Glomerular visceral epithelial cell (primary cell): ENCODE results near the gene NRSN2.
"Not testable (repeated sequence)": the region's sequence is repeated elsewhere in the genome, so short reads cannot be mapped to it uniquely, and the experiment has no call there.

Experiments
- DNase-seq: peaks from one replicate; pipeline ENCODE4 v3.0.0-alpha.2; 2016; ENCODE audit errors: extremely low spot score

NRSN2 gene

DNA sequence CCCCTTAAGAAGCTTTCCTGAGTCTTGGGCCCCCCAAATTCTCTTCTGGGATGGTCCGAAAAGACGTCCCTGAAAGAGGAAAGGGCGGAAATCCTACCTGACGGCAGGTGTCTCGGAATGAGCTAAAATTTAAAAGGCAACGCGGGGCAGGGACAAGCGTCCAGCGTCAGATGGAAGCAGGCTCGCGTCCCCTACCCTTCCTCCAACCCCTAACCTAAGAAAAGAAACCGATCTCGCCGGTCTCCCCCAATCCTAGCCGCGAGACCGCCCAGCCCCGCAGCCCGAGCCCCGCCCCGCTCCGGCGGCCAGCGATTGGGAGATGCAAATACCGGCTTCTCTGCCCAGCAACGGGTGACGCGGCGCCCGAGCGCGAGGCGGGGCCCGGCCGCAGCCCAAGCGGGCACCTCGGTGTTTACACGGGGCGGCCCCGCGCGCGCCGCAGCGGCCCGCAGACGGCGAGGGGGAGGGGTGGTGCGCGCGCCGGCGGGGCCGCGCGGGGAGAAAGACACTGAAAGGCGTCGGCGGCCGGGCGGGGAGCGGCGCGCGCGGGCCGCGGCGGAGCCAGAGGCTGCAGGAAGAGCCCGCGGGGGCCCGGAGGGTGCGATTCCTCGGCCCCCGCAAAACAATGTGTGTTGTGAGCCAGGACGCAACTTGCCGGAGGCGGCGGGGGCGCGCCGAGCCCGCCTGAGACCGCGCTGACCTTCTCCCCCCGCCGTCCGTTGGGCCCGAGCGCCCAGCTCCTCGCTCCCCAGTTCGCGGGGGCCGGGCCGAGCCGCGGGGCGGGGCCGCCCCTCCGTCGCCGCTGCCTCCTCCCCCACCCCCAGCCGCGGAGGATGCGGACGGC is 21.6 kb upstream of the NRSN2 start, which contains the start of gene SOX12:
Gene SOX12 (plus strand): TSS at position 508 of the 844 bp plus-strand sequence. CDS start 373 bp downstream, outside the sequence.
- DNase-seq = peak; percentile 97

- DNase-seq = peak; percentile 69
Observed at GRCh38 chr20:325889-326644, 20.8 kb upstream of the NRSN2 start.

DNA sequence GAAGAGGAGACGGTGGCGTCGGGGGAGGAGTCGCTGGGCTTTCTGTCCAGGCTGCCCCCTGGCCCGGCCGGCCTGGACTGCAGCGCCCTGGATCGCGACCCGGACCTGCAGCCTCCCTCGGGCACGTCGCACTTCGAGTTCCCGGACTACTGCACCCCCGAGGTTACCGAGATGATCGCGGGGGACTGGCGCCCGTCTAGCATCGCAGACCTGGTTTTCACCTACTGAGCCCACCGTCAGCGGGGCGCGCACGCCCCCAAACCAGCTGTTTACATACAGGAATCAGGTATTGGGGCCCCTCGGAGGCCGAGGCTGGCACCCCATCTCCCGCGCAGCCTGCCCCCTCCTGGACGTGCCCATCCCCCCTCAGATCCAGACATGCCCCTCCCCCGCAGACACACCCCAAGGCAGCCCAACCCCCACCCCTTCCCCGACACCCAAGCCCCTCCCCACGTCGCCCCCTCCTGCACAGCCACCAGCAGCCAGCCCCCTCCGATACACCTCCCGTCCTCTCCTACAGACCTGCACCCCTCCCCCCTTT is 20.2 kb upstream of the NRSN2 start:
- DNase-seq = peak; percentile 59

GRCh38 chr20:327186-328026 is 19.5 kb upstream of the NRSN2 start:
- DNase-seq = peak; percentile 96

DNA sequence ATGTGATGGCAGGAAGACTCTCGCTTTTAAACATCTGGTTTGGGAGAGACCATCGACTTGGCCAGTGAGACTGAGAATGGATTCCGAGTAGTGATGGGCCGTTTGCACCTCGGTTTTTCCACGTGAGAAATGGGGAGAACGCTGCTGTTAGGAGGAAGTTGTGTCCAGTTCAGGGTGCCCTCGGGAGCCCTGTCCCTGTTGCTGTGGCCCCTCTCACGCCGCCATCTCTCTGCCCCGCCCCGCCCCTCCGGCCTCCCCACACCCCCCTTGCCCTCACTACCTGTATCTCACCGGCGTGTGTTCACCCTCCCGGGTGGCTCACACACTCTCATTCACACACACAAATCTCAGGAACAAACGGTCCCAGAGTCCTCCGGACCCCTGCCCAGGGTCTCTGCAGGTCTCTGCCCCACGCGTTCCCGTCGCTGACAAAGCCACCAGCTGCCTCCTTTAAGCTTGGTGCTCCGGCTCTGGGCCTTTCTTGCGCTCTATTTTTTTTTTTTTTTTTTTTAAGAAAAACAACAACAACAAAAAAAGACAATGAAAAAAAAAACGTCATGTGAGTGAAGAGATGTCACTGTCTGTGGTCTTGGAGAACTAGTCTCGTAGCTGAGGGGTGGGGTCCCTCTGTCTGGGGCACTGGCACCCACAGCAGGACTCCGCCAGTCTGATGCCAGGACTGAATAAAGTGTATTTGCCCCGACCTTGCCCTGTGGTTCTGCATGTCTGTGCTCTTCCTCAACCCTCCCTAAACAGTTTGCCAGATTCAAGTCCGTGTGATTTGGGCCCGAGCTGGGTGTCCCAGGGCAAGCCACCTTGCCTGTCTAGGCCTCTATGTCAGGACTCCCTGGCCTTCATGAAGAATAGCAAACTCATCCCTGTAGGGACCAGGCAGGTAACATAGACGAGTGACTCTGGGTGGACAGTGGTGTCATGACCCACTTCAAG is 18.6 kb upstream of the NRSN2 start:
- no peak for DNase-seq

DNA sequence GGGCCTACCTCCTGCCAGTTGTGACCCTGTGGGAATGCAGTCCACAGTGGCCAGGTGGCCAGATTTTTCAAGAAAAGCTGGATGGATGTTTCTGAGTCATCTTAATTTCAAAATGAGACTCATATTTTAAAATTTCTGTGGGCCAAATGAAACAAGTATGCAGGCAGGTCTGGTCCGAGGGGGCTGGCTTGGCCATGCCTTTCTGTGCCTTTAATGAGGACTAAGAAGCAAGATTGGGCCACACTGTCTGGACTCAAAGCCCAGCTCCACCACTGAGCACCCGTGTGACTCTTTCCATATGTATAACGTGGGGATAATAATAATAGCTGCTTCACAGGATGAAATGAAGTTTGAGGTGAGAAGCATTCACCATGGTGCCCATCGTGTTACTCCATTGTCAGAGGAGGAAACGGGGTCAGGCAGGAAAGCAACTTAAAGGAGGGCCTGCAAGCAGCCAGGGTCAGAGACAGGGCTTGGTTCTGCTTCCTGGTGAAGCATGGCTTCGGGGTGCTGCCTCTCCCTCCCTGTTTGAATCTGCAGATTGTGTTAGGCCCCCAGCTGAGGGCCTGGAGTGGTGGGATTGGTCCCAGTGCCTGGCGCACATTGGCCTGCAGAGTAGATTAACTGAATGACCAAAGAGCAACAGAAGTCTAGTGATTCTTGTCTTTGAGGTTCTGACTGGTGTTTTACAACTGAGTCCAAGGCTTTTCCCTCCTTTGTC is 17.8 kb upstream of the NRSN2 start:
- DNase-seq = peak; percentile 43

GRCh38 chr20:329851-330232 is 17.1 kb upstream of the NRSN2 start:
- no peak for DNase-seq

- DNase-seq = peak; percentile 73
Observed at GRCh38 chr20:330233-331149, 16.4 kb upstream of the NRSN2 start.

GRCh38 chr20:334578-334977 is 12.3 kb upstream of the NRSN2 start:
- no peak for DNase-seq

DNA sequence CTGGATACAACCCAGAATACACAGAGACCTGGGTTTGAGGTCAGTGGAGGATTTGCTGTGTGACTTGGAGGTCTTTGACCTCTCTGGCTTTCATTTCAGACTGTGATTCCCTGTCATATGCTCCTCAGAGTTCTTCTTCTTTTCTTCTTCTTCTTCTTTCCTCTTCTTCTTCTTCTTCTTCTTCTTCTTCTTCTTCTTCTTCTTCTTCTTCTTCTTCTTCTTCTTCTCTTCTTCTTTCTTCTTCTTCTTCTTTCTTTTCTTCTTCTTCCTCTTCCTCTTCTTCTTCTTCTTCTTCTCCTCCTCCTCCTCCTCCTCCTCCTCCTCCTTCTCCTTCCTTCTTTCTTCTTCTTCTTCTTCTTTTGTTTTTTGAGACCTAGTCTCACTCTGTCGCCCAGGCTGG is 10.9 kb upstream of the NRSN2 start:
- DNase-seq = not testable (repeated sequence)

DNA sequence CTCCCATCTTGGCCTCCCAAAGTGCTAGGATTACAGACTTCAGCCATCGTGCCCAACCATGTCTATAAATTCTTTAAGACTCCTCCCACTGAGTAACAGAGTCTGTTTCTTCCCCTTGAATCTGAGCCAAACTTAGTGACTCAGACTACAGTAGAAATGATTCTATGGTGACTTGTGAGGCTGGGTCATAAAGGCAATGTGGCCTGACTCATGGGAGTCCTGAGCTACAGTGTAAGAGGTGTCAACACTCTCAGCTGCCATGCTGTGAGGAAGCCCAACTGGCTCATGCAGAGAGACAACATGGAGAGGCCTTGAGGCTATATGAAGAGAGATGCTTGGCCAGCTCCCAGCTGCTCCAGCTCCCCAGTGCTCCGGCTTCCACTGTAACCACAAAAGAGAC is 5.2 kb upstream of the NRSN2 start:
- DNase-seq = peak; percentile 79

GRCh38 chr20:343107-343506 is 3.8 kb upstream of the NRSN2 start:
- DNase-seq = no peak

- DNase-seq = no peak
Observed at GRCh38 chr20:346033-346639, 775 bp upstream of the NRSN2 start.

- DNase-seq = no peak
Observed at GRCh38 chr20:347317-347639, 367 bp downstream of the NRSN2 start.

DNA sequence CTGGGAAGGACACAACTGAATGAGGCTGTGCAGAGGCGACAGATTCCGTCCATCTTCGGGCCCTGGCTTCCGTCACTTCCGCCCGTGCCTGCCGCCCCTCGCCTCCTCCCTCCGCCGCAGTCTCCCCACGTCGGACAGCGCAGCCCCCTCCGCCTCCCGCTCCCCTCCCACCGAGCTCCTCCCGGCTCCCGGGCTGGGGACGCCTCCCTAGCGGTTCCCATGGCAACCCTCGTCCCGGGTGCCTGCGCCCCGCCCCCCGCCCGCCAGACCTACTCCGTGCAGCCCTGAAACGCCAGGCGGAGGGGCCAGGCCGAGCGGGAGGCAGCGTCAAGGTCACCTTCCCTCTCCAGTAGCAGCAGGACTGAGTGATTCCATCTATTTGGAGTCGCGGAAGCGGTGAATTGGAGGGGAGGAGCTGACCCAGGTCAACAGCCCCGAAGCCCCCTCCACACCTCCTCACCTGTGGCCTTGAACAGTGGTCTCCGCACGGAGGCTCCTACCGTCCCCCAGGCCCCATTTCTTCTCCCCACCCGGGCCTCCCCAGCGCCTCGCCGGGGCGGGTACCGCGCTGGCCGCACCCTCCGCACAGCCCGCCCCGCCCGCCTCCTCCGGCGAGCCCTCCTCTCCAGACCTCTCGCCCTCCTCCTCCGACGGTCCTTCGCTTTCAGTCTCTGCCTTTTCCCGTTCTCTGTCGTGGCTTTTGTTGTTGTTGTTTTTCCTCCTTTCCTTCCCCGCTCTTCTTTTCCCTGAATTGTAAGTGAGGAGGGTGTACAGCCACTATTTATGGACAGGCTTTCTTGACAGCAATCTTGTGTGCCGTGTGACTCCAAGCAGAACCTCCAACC is 951 bp downstream of the NRSN2 start:
- peak; percentile 97 for DNase-seq

DNA sequence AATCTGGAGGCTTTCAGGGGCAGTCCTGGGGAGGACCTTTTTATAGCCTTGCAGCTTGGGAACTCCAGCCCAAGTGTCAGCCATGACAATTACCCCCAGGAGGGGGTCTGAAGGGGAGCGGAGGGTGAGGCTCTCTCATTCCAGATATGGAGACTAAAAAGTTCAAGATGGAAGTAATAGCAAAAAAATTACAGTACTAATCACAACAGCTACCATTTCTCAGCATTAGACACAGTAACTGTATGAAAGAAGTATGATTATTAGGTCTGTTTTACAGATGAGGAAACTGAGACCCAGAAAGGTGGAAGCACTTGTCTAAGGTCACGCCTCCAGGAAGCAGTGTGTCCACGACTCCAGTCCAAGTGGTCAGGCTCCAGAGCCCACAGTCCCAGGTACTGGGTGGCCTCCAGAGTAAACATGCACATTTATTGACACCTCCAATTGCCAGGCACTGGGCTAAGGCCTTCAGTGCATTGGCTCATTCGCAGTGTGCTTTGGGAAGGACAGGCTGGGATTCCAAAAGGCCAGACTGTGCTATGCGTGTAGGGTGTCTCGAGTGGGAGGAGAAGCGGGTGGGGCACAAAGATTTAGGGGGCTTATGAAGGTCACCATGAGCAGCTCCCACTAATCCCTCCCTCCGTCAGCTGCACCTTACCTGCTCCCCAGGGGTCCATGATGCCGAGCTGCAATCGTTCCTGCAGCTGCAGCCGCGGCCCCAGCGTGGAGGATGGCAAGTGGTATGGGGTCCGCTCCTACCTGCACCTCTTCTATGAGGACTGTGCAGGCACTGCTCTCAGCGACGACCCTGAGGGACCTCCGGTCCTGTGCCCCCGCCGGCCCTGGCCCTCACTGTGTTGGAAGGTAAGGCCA is 2.3 kb downstream of the NRSN2 start:
- DNase-seq = no peak

GRCh38 chr20:353166-353565 is 6.3 kb downstream of the NRSN2 start:
- no peak for DNase-seq
